IMR-90 (cell line): ENCODE measurements around the gene RPN1. TPM values are rescaled to one million over a fixed set of nuclear protein-coding genes. Genes with fewer than 3 reads are reported as not detected.

Experiments
- ATAC-seq: fragments of 200-7000 bp; cut with Tn5 transposase; 2 replicates; pipeline ENCODE4 v1.9.1; 2020; ENCODE audit warnings: low read depth, mild to moderate bottlenecking, moderate library complexity
- BruUV-seq: library from RNA; stranded (reverse); fragments of 400-500 nt; replicated peaks from 2 replicates; lab custom pipeline; 2021; lab: Mats Ljungman, UMichigan
- CTCF ChIA-PET: fragments of 300-600 bp; formaldehyde crosslinking; extraction: SDS; loops from one replicate; lab custom pipeline; 2021; ENCODE audit warnings: antibody characterized with exemption; lab: Yijun Ruan, JAX
- POLR2A ChIA-PET: fragments of 300-600 bp; sonication (Branson Sonifier 250); formaldehyde crosslinking; loops from one replicate; lab custom pipeline; 2022; ENCODE audit warnings: antibody characterized with exemption; ENCODE audit not compliant: unreplicated experiment; lab: Charles Lee
- DNase-seq: peaks from one replicate; pipeline ENCODE4 v3.0.0; 2013
- H2AFZ ChIP-seq: replicated peaks from 2 replicates; pipeline ENCODE3; 2013; ENCODE audit warnings: low read length, mild to moderate bottlenecking; ENCODE audit not compliant: poor library complexity
- H2AK5ac ChIP-seq: 2 replicates; pipeline ENCODE4 v1.6.1; 2013; ENCODE audit warnings: low read depth, low read length, inconsistent platforms
- H2AK9ac ChIP-seq: replicated peaks from 2 replicates; pipeline ENCODE3; 2013; ENCODE audit warnings: mild to moderate bottlenecking, low read depth, low read length, moderate library complexity; ENCODE audit not compliant: poor library complexity
- H2BK120ac ChIP-seq: 2 replicates; pipeline ENCODE4 v1.6.1; 2013; ENCODE audit warnings: low read depth, low read length, inconsistent platforms
- H2BK15ac ChIP-seq: 3 replicates; pipeline ENCODE4 v1.6.1; 2013; ENCODE audit warnings: low read depth, low read length, inconsistent platforms
- H2BK20ac ChIP-seq: 2 replicates; pipeline ENCODE4 v1.6.1; 2013; ENCODE audit warnings: low read depth, mild to moderate bottlenecking, inconsistent platforms, low read length, moderate library complexity
- H2BK5ac ChIP-seq: 2 replicates; pipeline ENCODE4 v1.6.1; 2013; ENCODE audit warnings: mild to moderate bottlenecking, low read depth, low read length, inconsistent platforms; ENCODE audit not compliant: poor library complexity, severe bottlenecking
- H3K14ac ChIP-seq: replicated peaks from 2 replicates; pipeline ENCODE4 v1.6.1; 2013; ENCODE audit warnings: low read depth, low read length, inconsistent platforms
- H3K18ac ChIP-seq: 2 replicates; pipeline ENCODE4 v1.6.1; 2013; ENCODE audit warnings: low read depth, low read length, control low read depth
- H3K23ac ChIP-seq: 2 replicates; pipeline ENCODE4 v1.6.1; 2013; ENCODE audit warnings: low read depth, low read length, inconsistent platforms
- H3K27ac ChIP-seq: 2 replicates; pipeline ENCODE4 v1.5.1; 2013; ENCODE audit warnings: mild to moderate bottlenecking, control low read depth, low read length; ENCODE audit not compliant: insufficient read depth
- H3K27me3 ChIP-seq: 2 replicates; pipeline ENCODE4 v1.6.1; 2013; ENCODE audit warnings: low read length; ENCODE audit not compliant: control insufficient read depth, insufficient read depth
- H3K36me3 ChIP-seq: 2 replicates; pipeline ENCODE4 v1.6.1; 2013; ENCODE audit warnings: low read length, mixed read lengths; ENCODE audit not compliant: control insufficient read depth, insufficient read depth
- H3K4ac ChIP-seq: 2 replicates; pipeline ENCODE4 v1.6.1; 2013; ENCODE audit warnings: low read depth, low read length, inconsistent platforms
- H3K4me1 ChIP-seq: 2 replicates; pipeline ENCODE4 v1.6.1; 2013; ENCODE audit warnings: low read length, mixed read lengths; ENCODE audit not compliant: control insufficient read depth, insufficient read depth
- H3K4me2 ChIP-seq: 2 replicates; pipeline ENCODE4 v1.6.1; 2013; ENCODE audit warnings: low read depth, mild to moderate bottlenecking, control low read depth, low read length, moderate library complexity
- H3K4me3 ChIP-seq: 2 replicates; pipeline ENCODE4 v1.5.1; 2013; ENCODE audit warnings: low read depth, mild to moderate bottlenecking, control low read depth, low read length, moderate library complexity; ENCODE audit not compliant: insufficient read depth
- H3K56ac ChIP-seq: 2 replicates; pipeline ENCODE4 v1.6.1; 2013; ENCODE audit warnings: low read length, inconsistent platforms; ENCODE audit not compliant: insufficient read depth; ENCODE audit errors: extremely low read depth
- H3K79me1 ChIP-seq, 2 experiments: 2 replicates each; pipeline ENCODE4 v1.6.1; 2013; ENCODE audit warnings: low read length in 2 of 2, inconsistent platforms in 1 of 2, low read depth in 1 of 2
- H3K9ac ChIP-seq: 2 replicates; pipeline ENCODE4 v1.6.1; 2013; ENCODE audit warnings: low read depth, low read length, control low read depth
- H3K9me1 ChIP-seq: 2 replicates; pipeline ENCODE4 v1.6.1; 2013; ENCODE audit warnings: low read length, inconsistent platforms; ENCODE audit not compliant: insufficient read depth
- H3K9me3 ChIP-seq: 2 replicates; pipeline ENCODE4 v1.6.1; 2013; ENCODE audit warnings: low read length; ENCODE audit not compliant: control insufficient read depth, insufficient read depth
- H4K20me1 ChIP-seq: 2 replicates; pipeline ENCODE4 v1.6.1; 2013; ENCODE audit warnings: low read length, inconsistent platforms; ENCODE audit not compliant: insufficient read depth
- H4K5ac ChIP-seq: 2 replicates; pipeline ENCODE4 v1.6.1; 2013; ENCODE audit warnings: mild to moderate bottlenecking, low read depth, low read length, control low read depth
- H4K8ac ChIP-seq, 2 experiments: 2 replicates each; pipeline ENCODE4 v1.6.1; 2013; ENCODE audit warnings: low read depth in 2 of 2, low read length in 2 of 2, control low read depth in 1 of 2, inconsistent platforms in 1 of 2
- H4K91ac ChIP-seq: 2 replicates; pipeline ENCODE4 v1.6.1; 2013; ENCODE audit warnings: low read depth, low read length, inconsistent platforms; ENCODE audit not compliant: insufficient read depth
- BHLHE40 ChIP-seq: fragments of 150-350 bp; IDR thresholded peaks from 2 replicates; pipeline ENCODE4 v1.6.1; 2016; ENCODE audit warnings: mild to moderate bottlenecking, low read depth, low read length
- CEBPB ChIP-seq: IDR thresholded peaks from 2 replicates; pipeline ENCODE4 v1.6.1; 2012; ENCODE audit warnings: low read depth, low read length, improper control_type of control experiment
- CHD1 ChIP-seq: IDR thresholded peaks from 2 replicates; pipeline ENCODE4 v1.6.1; 2012; ENCODE audit warnings: low read depth, low read length, improper control_type of control experiment
- CTCF ChIP-seq: conservative IDR thresholded peaks from 2 replicates; pipeline ENCODE4 v1.5.1; 2012; ENCODE audit warnings: mild to moderate bottlenecking, low read depth, low read length, improper control_type of control experiment
- ELK1 ChIP-seq: fragments of 150-350 bp; IDR thresholded peaks from 2 replicates; pipeline ENCODE4 v1.6.1; 2016; ENCODE audit warnings: low read depth, mild to moderate bottlenecking, low read length, moderate library complexity, borderline replicate concordance
- FOS ChIP-seq: fragments of 150-350 bp; IDR thresholded peaks from 2 replicates; pipeline ENCODE4 v1.6.1; 2016; ENCODE audit warnings: low read depth, low read length
- MAFK ChIP-seq: IDR thresholded peaks from 2 replicates; pipeline ENCODE4 v1.6.1; 2012; ENCODE audit warnings: low read depth, low read length, improper control_type of control experiment
- MAZ ChIP-seq: IDR thresholded peaks from 2 replicates; pipeline ENCODE4 v1.6.1; 2012; ENCODE audit warnings: low read depth, mild to moderate bottlenecking, low read length, improper control_type of control experiment, moderate library complexity, borderline replicate concordance
- MXI1 ChIP-seq: IDR thresholded peaks from 2 replicates; pipeline ENCODE4 v1.6.1; 2012; ENCODE audit warnings: low read depth, mild to moderate bottlenecking, low read length, moderate library complexity, borderline replicate concordance
- NFE2L2 ChIP-seq: fragments of 150-350 bp; IDR thresholded peaks from 2 replicates; pipeline ENCODE4 v1.6.1; 2016; ENCODE audit warnings: low read depth, mild to moderate bottlenecking, low read length
- POLR2A ChIP-seq: IDR thresholded peaks from 2 replicates; pipeline ENCODE4 v1.6.1; 2012; ENCODE audit warnings: mild to moderate bottlenecking, low read depth, low read length
- RAD21 ChIP-seq: IDR thresholded peaks from 2 replicates; pipeline ENCODE4 v1.6.1; 2012; ENCODE audit warnings: low read length, improper control_type of control experiment
- RCOR1 ChIP-seq: IDR thresholded peaks from 2 replicates; pipeline ENCODE4 v1.6.1; 2012; ENCODE audit warnings: mild to moderate bottlenecking, low read length, improper control_type of control experiment; ENCODE audit not compliant: insufficient replicate concordance
- RFX5 ChIP-seq: IDR thresholded peaks from 2 replicates; pipeline ENCODE4 v1.8.0; 2012; ENCODE audit warnings: low read depth, mild to moderate bottlenecking, low read length, moderate library complexity
- SMC3 ChIP-seq: fragments of 150-350 bp; IDR thresholded peaks from 2 replicates; pipeline ENCODE4 v1.6.1; 2016; ENCODE audit warnings: low read depth, mild to moderate bottlenecking, antibody characterized with exemption, low read length, moderate library complexity
- WGBS, 2 experiments: methylation state at CpG; one replicate each; pipeline versions ENCODE4 v1.1.5 to v1.1.7; 2013; ENCODE audit warnings: missing lambda C conversion rate in 2 of 2; ENCODE audit not compliant: insufficient read length in 1 of 2; ENCODE audit errors: extremely low coverage in 2 of 2; 5-methylcytosine and 5-hydroxymethylcytosine counted together
- dilution Hi-C: fragments of 300-500 bp; cut with HindIII; formaldehyde crosslinking; loops from one replicate; pipeline ENCODE4 v1.14.3; 2018; ENCODE audit warnings: low sequenced_read_pairs; ENCODE audit not compliant: unreplicated experiment
- in situ Hi-C: fragments of 300-500 bp; cut with MboI; formaldehyde crosslinking; loops from 3 replicates; pipeline ENCODE4 v1.14.3; 2019; ENCODE audit warnings: low sequenced_read_pairs, inconsistent platforms, mixed read lengths
- intact Hi-C: fragments of 100-400 bp; cut with micrococcal nuclease; formaldehyde crosslinking; loops from 2 replicates; pipeline ENCODE4 v1.10.0; 2022
- polyA plus RNA-seq, 3 experiments: library from polyadenylated mRNA; depleted of rRNA; stranded (reverse); fragments of >200 nt; gene quantifications; 2 replicates each; pipeline ENCODE4 v1.2.3, GENCODE V29; 2012; ENCODE audit warnings: low replicate concordance in 1 of 3
- total RNA-seq: library from RNA; depleted of rRNA; stranded (reverse); fragments of >200 nt; gene quantifications from 2 replicates; pipeline ENCODE4 v1.2.3, GENCODE V29; 2012
- TF ChIP-seq, protein P1 (sequence below): fragments of 150-350 bp; IDR thresholded peaks from 2 replicates; pipeline ENCODE4 v1.6.1; 2017; ENCODE audit warnings: mild to moderate bottlenecking, antibody characterized with exemption, low read length, low read depth

The RPN1 gene
- total and polyA plus RNA-seq, 2 of the 4 experiments (the other 2 are of a cell fraction) = 252 to 736 TPM

- no peaks in the 10 kb centered on the region for H3K9me3 ChIP-seq
- H2AK9ac ChIP-seq = no peak overlapping the region
- H4K5ac ChIP-seq = no peak overlapping the region
- H3K18ac ChIP-seq = no peak overlapping the region
- no peak overlapping the region for H2BK5ac ChIP-seq
- no peak overlapping the region for H4K91ac ChIP-seq
- H3K56ac ChIP-seq = no peak overlapping the region
- no peak overlapping the region for H3K14ac ChIP-seq
- peaks cover 19% of the 10 kb centered on the region for H3K36me3 ChIP-seq
- no peaks in the 10 kb centered on the region for H3K4me1 ChIP-seq
- no peak overlapping the region for H3K4me3 ChIP-seq
- no TSS peak for BruUV-seq
- H4K8ac ChIP-seq = no peak overlapping the region
- dilution Hi-C loops = no loop called here
- no peak overlapping the region for H3K4ac ChIP-seq
- WGBS, 2 experiments = no CpG with 5 or more reads among the region's 3 CpGs
- H3K79me1 ChIP-seq = peaks cover 10 to 19% of the 10 kb centered on the region in 2 experiments
- intact Hi-C loops = no loop called here
- H4K20me1 ChIP-seq = peaks cover 67% of the 10 kb centered on the region
- in situ Hi-C loops = no loop called here
- no peak overlapping the region for H2AK5ac ChIP-seq
- POLR2A ChIA-PET = no interaction called here
- no peaks in the 10 kb centered on the region for H3K27me3 ChIP-seq
- no peak overlapping the region for H3K27ac ChIP-seq
- H3K9ac ChIP-seq = no peak overlapping the region
- TF ChIP-seq CTCF (no peak), CHD1 (no peak), RAD21 (no peak), SMC3 (no peak), CEBPB (no peak), ELK1 (no peak), RCOR1 (no peak), MXI1 (no peak), BHLHE40 (no peak), MAZ (no peak), MAFK (no peak), POLR2A (no peak), RFX5 (no peak), FOS (no peak), NFE2L2 (no peak)
- TF ChIP-seq, protein P1, sequence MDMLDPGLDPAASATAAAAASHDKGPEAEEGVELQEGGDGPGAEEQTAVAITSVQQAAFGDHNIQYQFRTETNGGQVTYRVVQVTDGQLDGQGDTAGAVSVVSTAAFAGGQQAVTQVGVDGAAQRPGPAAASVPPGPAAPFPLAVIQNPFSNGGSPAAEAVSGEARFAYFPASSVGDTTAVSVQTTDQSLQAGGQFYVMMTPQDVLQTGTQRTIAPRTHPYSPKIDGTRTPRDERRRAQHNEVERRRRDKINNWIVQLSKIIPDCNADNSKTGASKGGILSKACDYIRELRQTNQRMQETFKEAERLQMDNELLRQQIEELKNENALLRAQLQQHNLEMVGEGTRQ = no peak
- no peak overlapping the region for H3K23ac ChIP-seq
- no peak for ATAC-seq
- no peak overlapping the region for H2AFZ ChIP-seq
- no peak overlapping the region for H2BK120ac ChIP-seq
- H2BK20ac ChIP-seq = no peak overlapping the region
- H3K9me1 ChIP-seq = no peaks in the 10 kb centered on the region; the same call in 1 of the 2 replicates
- no peak for DNase-seq
- CTCF ChIA-PET = interaction anchor here (0.7 kb wide), 1 partner anchor 198 kb away, joined by 3 read pairs; no protein-coding TSS in a partner anchor
- no peak overlapping the region for H2BK15ac ChIP-seq
- H3K4me2 ChIP-seq = no peak overlapping the region
These were observed 3.3 kb downstream of the RPN1 start for GRCh38 chr3:128647307-128647706.
